Medulla oblongata (tissue), 1 donor: ENCODE data around the gene STMND1.
A peak's percentile ranks its signal among the peaks of the same experiment; 100 is the strongest.

ENCODE experiments used
- DNase-seq: peaks from one replicate; pipeline ENCODE4 v3.0.0-alpha.2; 2015; ENCODE audit errors: extremely low spot score

Gene STMND1

GRCh38 chr6:17161076-17161475 is 59.2 kb downstream of the STMND1 start:
- no peak for DNase-seq

GRCh38 chr6:17165383-17165782 is 63.5 kb downstream of the STMND1 start:
- DNase-seq, result no peak

- peak; percentile 30 for DNase-seq
These were observed 65.6 kb downstream of the STMND1 start for GRCh38 chr6:17167327-17167979.

GRCh38 chr6:17169291-17169690 is 67.4 kb downstream of the STMND1 start:
- DNase-seq, result no peak

GRCh38 chr6:17169711-17170110 is 67.9 kb downstream of the STMND1 start:
- DNase-seq, result no peak

- DNase-seq, result no peak
These were observed 71.1 kb downstream of the STMND1 start for GRCh38 chr6:17172836-17173470.

- no peak for DNase-seq
These were observed 76.5 kb downstream of the STMND1 start for GRCh38 chr6:17178326-17178725.

GRCh38 chr6:17178754-17179529 is 77.1 kb downstream of the STMND1 start:
- DNase-seq, result no peak

GRCh38 chr6:17179530-17180073 is 77.8 kb downstream of the STMND1 start:
- DNase-seq, result no peak
